HL-60/S4 treated with retinoic acid at 250 ng/mL for 4 days and 3 days (cell line): ENCODE results near the gene ITGAE.
"Not testable (repeated sequence)": the region's sequence is repeated elsewhere in the genome, so short reads cannot be mapped to it uniquely, and the experiment has no call there.

Source experiments
- in situ Hi-C: fragments of 300-500 bp; cut with MboI; formaldehyde crosslinking; loops from 2 replicates; pipeline ENCODE4 v1.7.0; 2022; ENCODE audit warnings: low sequenced_read_pairs

The ITGAE gene

DNA sequence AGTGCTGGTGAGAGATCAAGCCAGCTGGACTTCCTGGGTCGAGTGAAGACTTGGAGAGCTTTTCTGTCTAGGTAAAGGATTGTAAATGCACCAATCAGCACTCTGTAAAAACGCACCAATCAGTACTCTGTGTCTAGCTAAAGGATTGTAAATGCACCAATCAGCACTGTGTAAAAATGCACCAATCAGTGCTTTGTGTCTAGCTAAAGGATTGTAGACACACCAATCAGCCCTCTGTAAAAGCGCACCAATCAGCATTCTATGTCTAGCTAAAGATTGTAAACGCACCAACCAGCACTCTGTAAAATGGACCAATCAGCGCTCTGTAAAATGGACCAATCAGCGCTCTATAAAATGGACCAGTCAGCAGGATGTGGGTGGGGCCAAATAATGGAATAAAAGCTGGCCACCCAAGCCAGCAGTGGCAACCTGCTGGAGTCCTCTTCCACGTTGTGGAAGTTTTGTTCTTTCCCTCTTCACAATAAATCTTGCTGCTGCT, 98.9 kb downstream of the ITGAE start:
- in situ Hi-C loops: not testable (repeated sequence)

DNA sequence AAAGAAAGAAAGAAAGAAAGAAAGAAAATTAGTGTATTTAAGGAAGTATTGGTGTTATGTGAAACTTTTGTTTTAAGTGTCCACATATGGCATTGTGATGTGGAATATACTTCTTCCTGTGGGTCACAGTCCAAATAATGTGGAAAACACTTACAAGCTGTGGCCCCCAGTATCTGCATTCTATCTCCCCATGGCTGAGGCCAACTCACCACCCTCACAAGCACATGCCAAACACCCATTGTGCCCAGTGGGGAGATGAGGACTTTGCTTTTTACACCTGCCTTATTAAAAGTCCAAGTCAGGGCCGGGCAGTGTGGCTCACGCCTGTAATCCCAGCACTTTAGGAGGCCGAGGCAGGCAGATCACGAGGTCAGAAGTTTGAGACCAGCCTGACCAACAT, 101.0 kb downstream of the ITGAE start:
- in situ Hi-C loops: no loop called here

DNA sequence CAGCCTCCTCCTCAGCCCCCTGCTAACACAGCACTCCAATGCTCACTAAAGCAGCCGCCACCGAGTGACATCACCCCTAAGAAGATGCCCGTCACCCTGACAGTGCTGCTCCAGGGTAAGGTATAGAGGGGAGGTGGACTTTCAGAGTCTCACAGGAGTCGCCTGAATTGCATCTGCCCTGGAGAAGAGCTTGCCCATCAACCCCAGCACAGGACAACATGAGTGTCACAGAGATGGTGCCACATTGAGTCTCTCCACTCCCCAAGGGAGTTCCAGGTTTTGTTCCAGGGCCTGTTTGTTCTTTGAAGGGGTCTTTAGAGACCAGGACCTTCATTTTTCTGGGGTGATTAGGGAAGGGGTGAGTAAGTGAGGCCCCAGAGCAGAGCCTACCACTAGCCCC, 102.8 kb downstream of the ITGAE start:
- in situ Hi-C loops: no loop called here

DNA sequence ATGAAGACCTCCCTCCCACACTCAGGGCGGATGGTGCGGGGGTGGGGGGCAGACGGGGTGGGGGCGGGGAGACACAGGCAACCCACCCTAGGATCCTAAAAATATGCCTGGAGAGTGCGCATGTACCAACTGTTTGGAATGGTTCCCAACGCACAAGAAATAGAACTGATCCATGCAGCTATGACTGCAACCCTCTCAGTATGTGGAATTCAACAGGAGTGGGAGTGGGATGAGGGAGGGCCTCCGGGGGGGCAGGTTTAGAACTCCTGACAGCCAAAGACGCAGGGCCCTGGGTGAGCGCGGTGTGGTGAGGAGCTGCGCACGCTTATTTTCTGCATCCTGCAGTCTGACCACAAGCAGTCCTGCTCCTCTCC, 103.9 kb downstream of the ITGAE start:
- in situ Hi-C loops: no loop called here

DNA sequence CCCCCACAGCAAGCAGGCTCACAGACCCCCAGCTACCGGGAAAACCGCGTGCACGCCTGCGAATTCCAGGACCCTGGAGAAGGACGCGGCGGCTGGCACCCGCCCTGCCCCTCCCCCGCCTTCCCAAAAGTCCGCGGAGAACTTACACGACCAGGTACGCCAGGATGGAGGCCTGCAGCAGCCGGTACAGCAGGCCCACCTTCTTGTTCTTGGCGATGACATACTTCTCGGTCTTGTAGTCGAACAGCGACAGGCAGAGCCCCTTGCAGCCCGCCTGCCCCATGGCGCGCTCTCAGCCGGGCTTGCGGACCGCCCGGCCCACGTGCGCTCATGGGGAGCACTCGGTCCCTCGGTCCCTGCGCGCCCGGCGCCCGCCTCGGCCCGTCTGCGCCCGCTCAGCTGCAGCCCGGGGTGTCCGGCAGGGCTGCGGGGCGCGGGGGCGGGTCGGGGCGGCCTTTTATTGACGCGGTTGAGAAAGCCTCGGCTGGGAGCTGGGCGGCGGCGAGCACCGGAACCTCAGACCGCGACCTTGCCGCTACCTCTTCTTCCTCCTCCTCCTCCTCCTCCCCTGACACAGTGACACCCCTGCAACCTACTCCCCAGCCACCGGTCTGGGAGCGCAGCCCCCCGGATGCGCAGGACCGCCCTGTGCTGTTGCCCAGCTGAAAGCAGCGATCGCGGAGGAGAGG, 105.1 kb downstream of the ITGAE start, which contains the start of gene P2RX5:
Gene P2RX5 (minus strand): TSS at position 433 of the 689 bp plus-strand sequence. CDS start 150 bp downstream, at position 283.
- in situ Hi-C loops: no loop called here

DNA sequence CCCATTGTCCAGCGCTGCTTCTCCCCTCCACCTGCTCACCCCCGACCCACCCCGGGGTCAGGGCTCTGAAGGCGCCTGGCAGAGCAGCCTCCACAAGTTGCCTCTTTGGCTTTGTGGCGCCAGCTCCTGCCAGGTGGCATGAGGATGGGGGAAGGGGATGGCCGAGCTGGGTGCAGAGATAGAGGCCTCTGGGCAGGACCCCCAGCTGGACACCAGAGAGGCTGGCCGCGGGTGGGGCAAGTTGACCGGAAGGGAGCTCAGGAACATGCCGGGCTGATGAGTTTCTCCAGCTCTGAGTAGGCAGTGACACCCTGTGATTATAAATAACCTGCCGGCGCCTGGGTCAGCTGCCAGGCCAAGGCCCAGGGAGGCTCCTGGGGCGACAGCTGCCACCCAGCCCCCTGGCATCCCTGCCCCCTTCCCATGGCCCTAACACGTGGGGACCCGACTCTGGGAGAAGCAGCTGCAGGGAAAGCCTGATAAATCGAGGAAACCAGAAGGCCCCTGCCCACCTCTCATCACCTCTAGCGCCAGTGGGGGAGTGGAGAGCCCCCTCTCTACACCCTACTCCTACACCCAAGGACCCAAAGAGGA, 105.8 kb downstream of the ITGAE start:
- in situ Hi-C loops: no loop called here

DNA sequence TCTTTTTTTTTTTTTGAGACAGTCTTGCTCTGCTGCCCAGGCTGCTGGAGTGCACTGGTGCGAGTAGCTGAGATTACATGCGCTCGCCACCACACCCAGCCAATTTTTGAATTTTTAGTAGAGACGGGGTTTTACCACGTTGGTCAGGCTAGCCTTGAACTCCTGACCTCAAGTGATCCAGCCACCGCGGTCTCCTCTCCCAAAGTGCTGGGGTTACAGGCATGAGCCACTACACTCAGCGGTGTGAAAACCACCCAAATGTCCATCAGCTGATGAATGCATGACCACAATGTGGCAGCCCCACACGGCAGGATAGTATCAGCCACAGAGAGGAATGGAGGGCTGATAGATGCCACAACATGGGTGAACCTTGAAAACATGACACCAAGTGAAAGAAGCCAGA, 107.2 kb downstream of the ITGAE start:
- in situ Hi-C loops: no loop called here

DNA sequence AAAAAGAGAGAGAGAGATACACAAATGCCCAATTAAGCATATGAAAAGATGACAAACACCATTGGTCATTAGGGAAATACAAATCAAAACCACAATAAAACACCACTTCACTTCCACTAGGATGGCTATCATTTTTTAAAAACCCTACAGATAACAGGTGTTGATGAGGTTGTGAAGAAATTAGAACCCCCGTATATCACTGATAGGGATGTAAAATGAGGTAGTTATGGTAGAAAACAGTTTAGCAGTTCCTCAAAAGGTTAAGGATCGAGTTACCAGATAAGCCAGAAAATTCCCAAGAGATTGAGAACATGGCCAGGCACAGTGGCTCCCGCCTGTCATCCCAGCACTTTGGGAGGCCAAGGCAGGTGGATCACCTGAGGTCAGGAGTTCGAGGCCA, 107.8 kb downstream of the ITGAE start:
- in situ Hi-C loops: no loop called here

DNA sequence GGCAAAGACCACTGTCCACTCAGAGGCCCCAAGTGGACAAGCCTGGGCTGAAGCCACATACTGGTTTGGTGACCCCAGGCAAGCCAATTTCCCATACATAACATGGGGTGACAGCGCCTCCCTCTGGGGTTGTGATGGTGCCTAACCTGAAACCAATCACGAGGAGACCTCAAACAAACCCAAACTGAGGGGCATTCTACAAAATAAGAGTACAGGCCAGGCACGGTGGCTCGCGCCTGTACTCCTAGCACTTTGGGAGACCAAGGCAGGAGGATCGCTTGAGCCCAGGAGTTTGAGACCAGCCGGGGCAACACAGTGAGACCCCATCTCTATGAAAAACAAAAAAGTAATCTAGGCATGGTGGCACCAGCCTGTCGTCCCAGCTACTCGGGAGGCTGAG, 108.6 kb downstream of the ITGAE start:
- in situ Hi-C loops: no loop called here

DNA sequence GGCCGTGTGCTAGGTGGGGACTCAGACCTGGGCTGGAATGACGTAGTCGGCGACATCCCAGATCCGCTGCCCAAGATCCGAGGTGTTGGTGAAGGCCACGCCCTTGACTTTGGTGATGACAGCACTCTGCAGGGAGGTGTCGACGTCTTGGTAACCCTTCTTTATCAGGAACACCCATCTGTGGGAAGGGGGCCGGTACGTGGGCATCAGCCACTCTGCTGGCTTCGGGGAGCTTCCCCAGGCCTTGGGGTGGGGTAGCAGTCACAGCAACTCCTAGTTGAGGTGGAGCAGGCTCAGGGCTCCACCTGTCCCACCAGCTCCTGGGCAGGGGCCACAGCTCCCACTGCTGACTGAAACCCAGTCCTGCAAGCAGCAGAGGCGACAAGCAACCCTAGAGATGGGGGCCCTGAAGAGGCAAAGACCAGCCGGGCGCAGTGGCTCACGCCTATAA, 109.3 kb downstream of the ITGAE start:
- in situ Hi-C loops: no loop called here

DNA sequence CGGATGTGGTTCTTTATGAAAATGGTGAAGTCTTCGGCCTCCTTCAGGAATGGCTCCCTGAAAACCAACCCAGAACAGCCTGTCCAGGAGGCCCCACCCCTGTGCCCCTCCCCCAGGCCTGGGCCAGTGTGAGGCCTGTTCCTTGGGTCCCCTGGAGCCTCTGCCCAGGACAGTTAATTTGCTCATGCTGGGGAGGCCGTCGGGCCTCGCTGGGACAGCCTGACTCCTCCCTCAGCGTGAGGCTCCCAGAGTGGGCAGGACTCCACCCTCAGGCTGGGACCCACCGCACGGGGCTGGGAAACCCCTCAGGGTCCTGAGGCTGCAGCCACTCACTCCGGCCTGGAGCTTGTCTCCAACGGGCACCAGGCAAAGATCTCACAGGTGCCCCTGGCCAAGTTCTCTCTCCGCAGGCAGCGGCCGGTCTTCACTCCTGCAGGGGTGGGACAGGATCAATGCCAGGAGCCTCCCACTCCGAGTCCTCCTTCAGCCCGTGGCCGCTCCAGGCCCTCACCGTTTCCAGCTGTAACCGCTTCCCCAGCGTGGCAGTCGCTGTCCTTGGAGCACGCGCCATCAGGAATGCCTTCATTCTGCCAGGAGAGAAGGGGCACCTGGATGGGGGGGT, 110.8 kb downstream of the ITGAE start:
- in situ Hi-C loops: no loop called here

DNA sequence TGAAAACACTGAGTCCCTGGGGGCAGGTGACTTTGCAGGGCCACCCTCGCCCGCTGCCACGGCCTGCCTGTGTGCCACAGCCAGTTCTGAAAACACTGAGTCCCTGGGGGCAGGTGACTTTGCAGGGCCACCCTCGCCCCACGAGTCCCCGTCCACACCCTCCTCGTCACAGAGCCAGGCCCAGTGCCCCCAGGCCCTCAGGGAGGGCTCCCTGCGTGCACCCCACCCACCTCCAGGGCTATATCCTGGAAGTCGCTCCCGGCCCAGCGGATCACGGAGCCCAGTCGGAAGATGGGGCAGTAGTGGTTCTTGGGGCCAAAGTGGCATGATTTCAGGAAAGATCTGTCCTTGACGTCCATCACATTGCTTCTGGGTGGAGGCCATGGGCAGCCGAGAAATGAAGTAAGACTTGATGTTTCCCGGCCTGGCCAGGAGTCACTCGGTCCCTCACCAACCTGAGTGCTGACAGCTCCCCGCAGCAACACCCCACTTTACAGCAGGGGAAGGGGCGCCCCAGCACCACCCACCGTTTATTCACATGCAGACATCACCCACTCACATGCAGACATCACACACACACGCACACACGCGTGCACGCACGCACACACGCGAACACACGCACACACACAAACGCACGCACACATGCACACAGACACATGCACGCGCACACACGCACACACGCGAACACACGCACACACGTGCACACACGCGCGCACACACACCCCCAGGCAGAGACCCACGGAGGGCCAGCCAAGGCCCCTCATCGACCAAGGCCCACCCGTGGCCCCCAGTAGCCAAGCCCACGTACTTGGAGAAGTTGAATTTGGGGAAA, 111.5 kb downstream of the ITGAE start:
- in situ Hi-C loops: no loop called here

DNA sequence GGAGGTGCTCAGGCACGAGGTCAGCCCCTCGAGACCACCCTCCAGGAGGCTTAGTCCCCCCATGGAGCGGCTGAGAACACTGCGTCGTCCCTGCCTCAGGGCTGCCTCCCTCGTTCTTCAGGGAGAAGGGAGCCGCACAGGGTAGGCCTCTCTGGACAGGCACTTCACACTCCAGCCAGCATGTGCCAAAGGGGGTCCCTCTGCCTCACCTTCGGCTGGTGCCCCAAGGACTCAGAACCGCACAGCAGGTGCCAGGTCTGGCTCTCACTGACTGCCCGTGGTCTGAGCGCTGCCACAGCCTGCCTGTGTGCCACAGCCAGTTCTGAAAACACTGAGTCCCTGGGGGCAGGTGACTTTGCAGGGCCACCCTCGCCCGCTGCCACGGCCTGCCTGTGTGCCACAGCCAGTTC, 112.1 kb downstream of the ITGAE start:
- in situ Hi-C loops: no loop called here

DNA sequence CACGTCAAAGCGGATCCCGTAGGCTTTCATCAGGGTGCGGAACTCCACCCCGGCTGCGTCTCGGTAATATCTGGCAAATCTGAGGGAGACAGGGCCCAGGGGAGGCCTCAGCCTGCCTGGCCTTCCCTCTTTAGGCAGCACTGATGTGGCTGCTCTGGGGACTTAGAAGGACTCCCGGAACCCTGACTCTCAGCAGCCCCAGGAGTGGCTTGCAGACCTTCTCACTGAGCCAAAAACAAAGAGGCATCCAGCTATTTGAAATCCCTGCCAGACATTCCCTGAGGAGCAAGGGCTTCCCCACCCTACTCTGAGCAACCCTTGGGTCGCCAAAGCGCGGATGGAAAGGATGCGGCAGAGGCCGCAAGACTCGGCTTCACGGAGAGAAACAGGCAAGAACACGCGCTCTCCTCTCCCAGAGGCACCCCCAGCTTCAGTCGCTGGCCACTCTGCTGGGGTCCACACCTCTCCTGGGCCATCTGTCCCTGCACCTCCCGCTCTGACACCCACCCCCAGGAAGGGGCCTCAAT, 112.9 kb downstream of the ITGAE start:
- in situ Hi-C loops: no loop called here

DNA sequence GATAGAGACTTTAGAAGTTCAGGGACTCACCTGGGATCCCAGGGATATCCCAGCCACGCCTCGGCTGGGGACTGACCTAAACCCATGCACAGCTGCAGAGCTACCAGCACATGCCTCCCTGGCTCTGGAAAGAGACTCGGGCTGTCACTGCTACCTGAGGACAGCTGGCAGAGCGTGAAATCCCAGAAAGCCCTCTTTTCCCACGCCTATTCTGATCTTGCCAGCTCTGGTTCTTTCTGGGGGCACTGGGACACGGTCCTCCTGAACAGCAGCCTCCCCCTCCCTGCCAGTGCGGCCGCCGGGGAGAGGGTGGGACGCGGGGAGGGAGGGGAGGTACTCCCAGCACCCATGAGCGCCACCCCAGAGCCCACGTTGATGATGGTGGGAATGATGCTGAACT, 115.8 kb downstream of the ITGAE start:
- in situ Hi-C loops: no loop called here

DNA sequence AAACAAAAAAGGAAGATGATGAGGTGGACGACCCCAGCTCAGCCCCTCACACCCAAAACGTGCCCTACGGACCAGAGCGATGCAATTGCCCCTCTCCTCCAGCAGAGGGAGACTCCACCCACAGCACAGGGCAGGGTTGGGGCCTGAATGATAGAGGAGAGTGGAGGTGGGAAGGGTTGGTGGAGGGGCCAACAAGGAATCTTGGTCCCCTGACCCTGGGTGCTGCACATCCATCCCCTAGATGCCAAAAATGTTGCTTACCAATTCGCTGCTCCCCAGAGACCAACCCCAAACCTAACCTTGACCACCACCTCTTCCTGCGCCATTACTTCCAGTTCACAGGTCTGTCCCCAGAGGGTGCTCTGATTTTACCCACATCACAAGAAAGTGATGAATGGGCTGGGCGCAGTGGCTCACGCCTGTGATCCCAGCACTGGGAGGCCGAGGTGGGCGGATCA, 117.9 kb downstream of the ITGAE start:
- in situ Hi-C loops: no loop called here

DNA sequence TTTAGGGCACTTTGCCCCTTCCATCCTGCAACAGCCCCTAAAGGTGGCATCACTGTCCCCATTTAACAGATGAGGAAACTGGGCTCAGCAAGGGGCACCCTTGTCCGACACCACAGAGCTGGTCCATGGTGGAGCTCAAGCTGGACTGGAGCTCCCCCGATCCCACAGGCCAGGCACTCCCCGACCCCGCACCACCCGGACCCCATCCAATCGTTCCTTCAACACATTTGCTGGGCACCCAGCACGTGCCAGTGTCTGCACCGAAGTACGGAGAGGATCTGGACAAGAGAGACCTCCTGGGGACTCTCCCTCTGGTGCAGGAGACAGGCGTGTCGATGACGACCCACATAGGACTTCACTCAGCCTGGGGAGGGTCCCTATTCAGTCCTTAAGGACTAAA, 119.0 kb downstream of the ITGAE start:
- in situ Hi-C loops: no loop called here

DNA sequence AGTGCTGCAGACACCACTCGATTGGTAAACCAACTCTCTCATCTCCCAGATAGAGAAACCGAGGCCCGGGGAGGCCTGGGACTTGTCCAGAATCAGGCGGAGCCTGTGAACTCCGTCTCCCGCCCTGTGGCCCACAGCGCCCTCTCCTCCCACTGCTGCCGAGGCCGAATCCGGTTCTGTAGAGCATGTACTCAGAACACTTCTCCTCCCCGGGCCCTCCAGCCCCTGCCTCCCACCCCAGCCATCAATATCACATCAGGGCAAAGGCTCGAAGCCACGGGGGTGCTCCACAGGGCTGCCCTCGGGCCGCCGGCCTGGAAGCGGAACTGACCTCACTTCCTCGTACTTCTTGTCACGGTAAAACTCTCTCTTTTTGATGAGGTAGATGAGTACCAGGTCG, 119.4 kb downstream of the ITGAE start:
- in situ Hi-C loops: no loop called here

DNA sequence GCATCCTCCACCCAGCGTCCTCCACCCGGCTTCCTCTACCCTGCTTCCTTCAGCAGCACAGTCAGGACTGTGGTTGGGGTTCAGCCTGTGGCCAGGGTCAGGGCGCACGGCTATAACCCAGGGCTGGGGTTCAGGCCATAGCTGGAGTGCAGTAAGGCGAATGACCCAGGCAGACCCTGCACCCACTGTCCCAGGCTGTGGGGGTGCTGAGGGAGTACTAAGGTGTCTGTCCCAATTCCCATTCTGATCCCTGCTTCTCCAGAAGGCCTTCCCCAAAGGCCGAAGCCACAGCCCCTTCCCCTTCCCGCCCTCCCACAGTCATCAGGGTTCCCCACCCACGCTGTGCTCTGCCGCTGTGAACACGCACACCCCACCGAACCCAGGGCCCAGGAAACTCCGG, 119.9 kb downstream of the ITGAE start:
- in situ Hi-C loops: no loop called here

DNA sequence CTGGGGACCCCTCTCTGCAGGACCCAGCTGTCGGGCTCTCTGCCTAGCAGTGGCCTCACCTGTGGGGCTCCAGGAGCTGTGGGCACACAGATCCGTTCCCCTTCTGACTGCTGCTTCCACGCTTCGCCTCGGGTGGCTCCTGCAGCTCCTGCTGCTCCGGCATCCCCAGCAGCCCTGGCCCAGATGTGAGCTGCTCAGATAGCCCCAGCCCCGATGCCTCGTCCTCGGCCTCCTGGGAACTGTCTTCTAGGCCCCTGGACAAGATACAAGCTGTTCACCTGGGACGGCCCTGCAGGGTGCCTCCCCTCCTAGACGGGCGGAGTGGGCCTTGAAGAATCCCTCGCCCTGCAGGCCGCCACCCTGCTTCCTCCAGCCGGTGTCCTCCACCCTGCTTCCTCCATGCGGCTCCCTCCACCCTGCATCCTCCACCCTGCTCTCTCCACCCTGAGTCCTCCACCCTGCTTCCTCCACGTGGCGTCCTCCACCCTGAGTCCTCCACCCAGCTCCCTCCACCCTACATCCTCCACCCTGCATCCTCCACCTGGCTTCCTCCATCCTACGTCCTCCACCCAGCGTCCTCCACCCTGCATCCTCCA, 121.4 kb downstream of the ITGAE start:
- in situ Hi-C loops: no loop called here
